Measurements from ENCODE around the gene KRTAP5-3. TPM values are rescaled to one million over a fixed set of nuclear protein-coding genes. Genes with fewer than 3 reads are reported as not detected.

KRTAP5-3 gene
- total and polyA plus RNA-seq, 2 of the 13 experiments (the other 11 are each of a cell fraction or from before 2014, with no cell fraction given): not detected

- in situ Hi-C loops (cut with HindIII; ENCODE audit: extremely low pct_ligation_motif_present, low pct_unique_long_range_greater_than_20kb): no loop called here
- no TSS peak for BruUV-seq (replicated peaks)
- FAIRE-seq: no peak
- peaks cover 8 to 60% of the 10 kb centered on the region in 2 experiments for H3K27me3 ChIP-seq (ENCODE audit: control insufficient read depth in 1 of 2, insufficient read depth in 2 of 2, low read length in 2 of 2)
- H3K79me2 ChIP-seq (ENCODE audit: insufficient read depth, low read length): no peaks in the 10 kb centered on the region
- CTCF ChIA-PET (ENCODE audit: low intra/inter-chr PET ratio, low total read pairs): no interaction called here
- intact Hi-C loops (cut with micrococcal nuclease; ENCODE audit: unreplicated experiment): no loop called here
- DNase-seq (ENCODE audit: low spot score): no peak
- no peak overlapping the region for H3K27ac ChIP-seq (ENCODE audit: extremely low read length, insufficient read depth, low read length)
- H2AFZ ChIP-seq (ENCODE audit: low read length): no peak overlapping the region
- 28% methylated on average over 12 of the region's 20 CpGs for WGBS (ENCODE audit: low lambda C conversion rate)
- H3K9ac ChIP-seq (ENCODE audit: insufficient read depth, low read depth, low read length): no peak overlapping the region
- no peak overlapping the region for H3K4me2 ChIP-seq (ENCODE audit: low read depth, low read length)
- no peaks in the 10 kb centered on the region for H4K20me1 ChIP-seq (ENCODE audit: insufficient read depth, low read length)
- no peaks in the 10 kb centered on the region for H3K36me3 ChIP-seq (replicated peaks in 1 of 2; ENCODE audit: control insufficient read depth in 1 of 2, insufficient read depth in 2 of 2, low read length in 2 of 2)
- peaks cover 13% of the 10 kb centered on the region for H3K4me1 ChIP-seq (ENCODE audit: insufficient read depth, low read length)
- POLR2A ChIA-PET: interaction anchor here (0.7 kb wide), 1 partner anchor 46 kb away, joined by 3 read pairs; no protein-coding TSS in a partner anchor
- no peaks in the 10 kb centered on the region for H3K9me3 ChIP-seq (ENCODE audit: low read length)
- ATAC-seq: no peak
- H3K4me3 ChIP-seq (replicated peaks in 1 of 3; ENCODE audit: insufficient read depth in 1 of 3, low read depth in 2 of 3, low read length in 3 of 3): no peak overlapping the region
- TF ChIP-seq, protein P1, sequence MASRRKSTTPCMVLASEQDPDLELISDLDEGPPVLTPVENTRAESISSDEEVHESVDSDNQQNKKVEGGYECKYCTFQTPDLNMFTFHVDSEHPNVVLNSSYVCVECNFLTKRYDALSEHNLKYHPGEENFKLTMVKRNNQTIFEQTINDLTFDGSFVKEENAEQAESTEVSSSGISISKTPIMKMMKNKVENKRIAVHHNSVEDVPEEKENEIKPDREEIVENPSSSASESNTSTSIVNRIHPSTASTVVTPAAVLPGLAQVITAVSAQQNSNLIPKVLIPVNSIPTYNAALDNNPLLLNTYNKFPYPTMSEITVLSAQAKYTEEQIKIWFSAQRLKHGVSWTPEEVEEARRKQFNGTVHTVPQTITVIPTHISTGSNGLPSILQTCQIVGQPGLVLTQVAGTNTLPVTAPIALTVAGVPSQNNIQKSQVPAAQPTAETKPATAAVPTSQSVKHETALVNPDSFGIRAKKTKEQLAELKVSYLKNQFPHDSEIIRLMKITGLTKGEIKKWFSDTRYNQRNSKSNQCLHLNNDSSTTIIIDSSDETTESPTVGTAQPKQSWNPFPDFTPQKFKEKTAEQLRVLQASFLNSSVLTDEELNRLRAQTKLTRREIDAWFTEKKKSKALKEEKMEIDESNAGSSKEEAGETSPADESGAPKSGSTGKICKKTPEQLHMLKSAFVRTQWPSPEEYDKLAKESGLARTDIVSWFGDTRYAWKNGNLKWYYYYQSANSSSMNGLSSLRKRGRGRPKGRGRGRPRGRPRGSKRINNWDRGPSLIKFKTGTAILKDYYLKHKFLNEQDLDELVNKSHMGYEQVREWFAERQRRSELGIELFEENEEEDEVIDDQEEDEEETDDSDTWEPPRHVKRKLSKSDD (CRISPR knock-in tag; IDR thresholded peaks at IDR 0.05; ENCODE audit: low read depth): no peak
- TF ChIP-seq JUNB (CRISPR knock-in tag; IDR thresholded peaks at IDR 0.05; ENCODE audit: borderline replicate concordance) (no peak), SP5 (CRISPR knock-in tag; IDR thresholded peaks at IDR 0.05; ENCODE audit: borderline replicate concordance, low read depth) (no peak), ZNF503 (CRISPR knock-in tag; IDR thresholded peaks at IDR 0.05) (no peak), ZNF431 (CRISPR knock-in tag; IDR thresholded peaks at IDR 0.05; ENCODE audit: borderline replicate concordance, low read depth) (no peak), E2F2 (CRISPR knock-in tag; IDR thresholded peaks at IDR 0.05; ENCODE audit: borderline replicate concordance) (no peak), ZNF556 (CRISPR knock-in tag; IDR thresholded peaks at IDR 0.05; ENCODE audit: borderline replicate concordance) (no peak), ZMAT3 (CRISPR knock-in tag; conservative IDR thresholded peaks at IDR 0.05) (no peak), ZNF816 (CRISPR knock-in tag; IDR thresholded peaks at IDR 0.05; ENCODE audit: borderline replicate concordance) (no peak), ZNF629 (CRISPR knock-in tag; conservative IDR thresholded peaks at IDR 0.05) (no peak), CERS6 (CRISPR knock-in tag; IDR thresholded peaks at IDR 0.05) (no peak), ZNF850 (CRISPR knock-in tag; conservative IDR thresholded peaks at IDR 0.05) (no peak), PLRG1 (conservative IDR thresholded peaks at IDR 0.05) (no peak), SETDB1 (CRISPR knock-in tag; IDR thresholded peaks at IDR 0.05; ENCODE audit: borderline replicate concordance) (no peak), ZSCAN12 (CRISPR knock-in tag; IDR thresholded peaks at IDR 0.05) (no peak), HOXA5 (CRISPR knock-in tag; IDR thresholded peaks at IDR 0.05) (no peak)
These were observed 36.5 kb upstream of the KRTAP5-3 start for GRCh38 chr11:1644601-1645356.
